ENCODE results near the gene MIS18BP1. TPM values are rescaled to one million over a fixed set of nuclear protein-coding genes. Genes with fewer than 3 reads are reported as not detected.

The MIS18BP1 gene
- total and polyA plus RNA-seq, 9 of the 15 experiments (the other 6 are each of a cell fraction or from before 2014, with no cell fraction given), result 5.0 to 29.1 (median 19.1) TPM

- peaks cover 40% of the 10 kb centered on the region for H3K36me3 ChIP-seq (ENCODE audit: control insufficient read depth, insufficient read depth, low read length)
- ChIA-PET CTCF (ENCODE audit: low intra/inter-chr PET ratio) (no interaction called here), POLR2A (no interaction called here)
- no peak overlapping the region for H3K4me2 ChIP-seq (ENCODE audit: insufficient read depth, low read length)
- H3K4me1 ChIP-seq (replicated peaks in 1 of 2; ENCODE audit: control insufficient read depth in 2 of 2, insufficient read depth in 2 of 2, low read length in 2 of 2), result no peaks in the 10 kb centered on the region; a peak in 2 of 5 replicates
- DNase-seq (ENCODE audit: extremely low read depth in 1 of 4, low spot score in 3 of 4), result no peak
- no peaks in the 10 kb centered on the region for H3K27me3 ChIP-seq (ENCODE audit: control insufficient read depth in 2 of 2, insufficient read depth in 2 of 2, low read length in 2 of 2)
- 100% methylated on average over 1 of the region's 1 CpG for WGBS (ENCODE audit: insufficient coverage, low coverage, missing lambda C conversion rate)
- H4K20me1 ChIP-seq (replicated peaks; ENCODE audit: control insufficient read depth, insufficient read depth, low read length), result no peaks in the 10 kb centered on the region
- no peak overlapping the region for H3K9ac ChIP-seq (ENCODE audit: insufficient read depth in 1 of 2, low read depth in 2 of 2, low read length in 2 of 2)
- H3K4me3 ChIP-seq, result no peak overlapping the region
- BruUV-seq (replicated peaks), result no TSS peak
- H2AFZ ChIP-seq (ENCODE audit: low read depth, low read length), result no peak overlapping the region
- FAIRE-seq, result no peak
- no peaks in the 10 kb centered on the region for H3K9me1 ChIP-seq (ENCODE audit: control insufficient read depth, insufficient read depth, low read length)
- intact Hi-C loops (cut with micrococcal nuclease), result no loop called here
- H3K27ac ChIP-seq (ENCODE audit: extremely low read depth, low read depth, low read length), result no peak overlapping the region
- no peaks in the 10 kb centered on the region for H3K79me2 ChIP-seq (ENCODE audit: control insufficient read depth, insufficient read depth, low read length)
- ATAC-seq, result no peak
- in situ Hi-C loops (cut with MboI), result no loop called here
- H3K9me3 ChIP-seq (replicated peaks; ENCODE audit: control insufficient read depth, insufficient read depth, low read depth, low read length), result no peaks in the 10 kb centered on the region
- TF ChIP-seq PHB2 (IDR thresholded peaks at IDR 0.05; ENCODE audit: low read depth), result no peak
- no peak for TF ChIP-seq ZNF445 (CRISPR knock-in tag; IDR thresholded peaks at IDR 0.05; ENCODE audit: low read depth)
- no peak for TF ChIP-seq ZNF785 (CRISPR knock-in tag; IDR thresholded peaks at IDR 0.05)
- TF ChIP-seq HNRNPLL (IDR thresholded peaks at IDR 0.05; ENCODE audit: low read depth, low read length, poor library complexity, severe bottlenecking), result no peak
- no peak for TF ChIP-seq ZBED1 (IDR thresholded peaks at IDR 0.05)
- no peak for TF ChIP-seq ZNF280B (CRISPR knock-in tag; IDR thresholded peaks at IDR 0.05)
- no peak for TF ChIP-seq SP1 (CRISPR knock-in tag; IDR thresholded peaks at IDR 0.05)
- no peak for TF ChIP-seq ZBTB5 (IDR thresholded peaks at IDR 0.05)
- TF ChIP-seq HMG20B (CRISPR knock-in tag; IDR thresholded peaks at IDR 0.05), result no peak
- TF ChIP-seq ZMIZ1 (IDR thresholded peaks at IDR 0.05; ENCODE audit: low read depth in 2 of 2, low read length in 2 of 2), result no peak
- TF ChIP-seq ZNF644 (tag; IDR thresholded peaks at IDR 0.05; ENCODE audit: low read depth), result no peak
- no peak for TF ChIP-seq RBM14 (IDR thresholded peaks at IDR 0.05; ENCODE audit: borderline replicate concordance, insufficient read depth, low read depth, low read length)
- no peak for TF ChIP-seq BRD9 (IDR thresholded peaks at IDR 0.05; ENCODE audit: low read depth, partially characterized antibody)
- no peak for TF ChIP-seq E2F5 (CRISPR knock-in tag; IDR thresholded peaks at IDR 0.05)
These were observed 42.8 kb downstream of the MIS18BP1 start for GRCh38 chr14:45210159-45210558.

All from K562 (cell line).